Measurements from ENCODE around the gene SPATA31E1.

The SPATA31E1 gene

DNA sequence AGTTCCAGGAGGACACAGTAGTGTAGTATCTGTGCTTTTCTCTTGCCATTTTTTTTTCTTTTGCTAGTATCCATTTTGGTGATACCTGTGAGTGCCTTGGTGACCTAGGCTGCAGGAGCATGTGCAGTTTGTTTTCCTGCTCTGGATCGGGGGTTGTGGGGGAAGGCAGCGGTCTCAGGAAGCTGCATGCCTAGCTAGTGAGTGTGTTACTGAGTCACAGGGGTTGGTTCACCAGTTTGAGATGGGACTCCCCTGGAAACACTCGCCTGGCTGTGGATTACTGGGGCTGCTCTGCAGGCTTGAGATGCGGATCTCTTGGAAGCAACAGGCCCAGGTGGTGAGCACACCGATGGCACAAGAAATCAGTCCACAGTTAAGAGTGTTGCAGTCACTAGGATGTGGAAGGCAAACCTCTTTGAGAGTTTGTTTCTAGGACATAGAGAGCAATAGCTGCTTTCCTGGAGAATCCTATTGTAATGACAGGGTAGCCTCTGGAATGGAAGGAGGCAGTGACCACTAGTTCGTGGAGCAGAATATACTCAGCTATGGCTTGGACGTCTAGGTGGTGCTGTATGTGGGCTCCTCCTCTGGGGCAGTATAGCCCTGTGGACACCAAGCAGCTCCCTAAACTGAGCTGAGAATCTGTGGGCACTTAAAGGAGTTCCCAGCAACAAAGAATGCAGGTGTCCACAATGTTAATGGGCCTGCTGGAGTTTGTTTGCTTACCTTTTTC lies 20.0 kb upstream of the SPATA31E1 start:
- H3K27ac ChIP-seq = no peak overlapping the region
- DNase-seq (ENCODE audit: low read depth, low spot score) = peak; percentile 40

DNA sequence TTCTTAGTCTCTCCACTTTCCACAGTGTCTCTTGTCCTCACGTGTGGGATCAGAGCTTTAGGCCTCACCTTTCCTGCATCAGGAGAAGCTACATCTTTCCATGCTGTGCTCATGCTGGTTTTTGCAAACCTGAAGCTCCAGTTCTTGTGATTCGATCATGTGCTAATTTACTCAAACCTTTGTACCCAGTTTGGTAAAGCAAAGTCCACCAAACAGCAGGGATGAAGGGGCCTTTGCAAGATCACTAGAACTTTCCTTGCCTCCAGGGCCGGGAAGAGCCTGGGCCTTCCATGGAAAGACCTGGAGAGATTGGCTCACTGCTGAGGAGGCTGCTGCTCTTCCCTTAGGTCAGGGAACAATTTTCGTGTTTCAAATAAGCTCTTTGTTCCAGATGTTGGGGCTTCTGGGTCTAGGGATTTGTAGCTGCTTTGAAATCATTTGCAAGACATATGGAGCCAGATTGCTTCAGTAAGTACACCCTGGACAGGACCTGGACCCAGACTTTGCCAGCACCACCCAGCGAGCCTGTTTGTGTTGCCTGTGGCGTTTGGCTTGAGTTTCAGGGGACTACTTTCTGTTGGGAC lies 18.7 kb upstream of the SPATA31E1 start:
- DNase-seq (ENCODE audit: low read depth, low spot score) = no peak
- H3K27ac ChIP-seq = no peak overlapping the region

DNA sequence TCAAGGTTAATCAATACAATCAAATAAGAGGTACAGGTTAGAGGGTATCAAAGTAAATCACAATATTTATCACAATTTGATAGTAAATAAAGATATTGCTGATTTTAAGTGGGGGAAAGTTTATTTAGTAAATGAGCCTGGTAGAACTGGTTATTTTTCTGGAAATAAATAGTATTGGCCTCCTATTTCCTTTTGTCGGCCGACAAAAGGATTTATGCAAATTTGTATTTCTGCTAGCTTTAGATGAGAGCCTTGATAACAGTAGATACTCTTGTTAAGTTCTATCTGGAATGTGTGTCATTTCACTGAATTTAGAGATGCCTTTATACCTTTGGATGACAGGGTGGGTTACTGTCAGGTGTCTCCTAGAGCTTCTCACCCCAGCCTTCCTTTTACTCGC lies 17.8 kb upstream of the SPATA31E1 start:
- no peak for DNase-seq (ENCODE audit: low read depth, low spot score)
- no peak overlapping the region for H3K27ac ChIP-seq

DNA sequence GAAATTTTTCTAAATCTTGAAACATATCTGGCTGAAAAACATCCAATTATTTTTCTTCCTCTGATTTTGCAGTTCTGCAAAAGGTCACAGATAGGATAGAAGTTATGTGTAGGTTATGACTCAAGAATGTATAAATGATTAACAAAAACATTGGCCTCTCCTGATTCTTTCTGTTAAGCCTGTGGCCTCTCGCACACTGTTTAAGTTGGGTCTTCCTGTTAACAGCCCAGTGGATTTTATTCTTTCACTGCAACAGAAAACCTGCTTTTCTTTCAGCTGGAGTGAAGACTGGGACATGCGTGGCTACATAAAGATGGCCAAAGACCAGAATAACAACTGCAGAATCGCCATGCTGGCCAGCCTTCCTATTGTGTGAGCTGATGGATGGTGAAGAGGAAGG lies 17.1 kb upstream of the SPATA31E1 start:
- H3K27ac ChIP-seq = no peak overlapping the region
- DNase-seq (ENCODE audit: low read depth, low spot score) = no peak

DNA sequence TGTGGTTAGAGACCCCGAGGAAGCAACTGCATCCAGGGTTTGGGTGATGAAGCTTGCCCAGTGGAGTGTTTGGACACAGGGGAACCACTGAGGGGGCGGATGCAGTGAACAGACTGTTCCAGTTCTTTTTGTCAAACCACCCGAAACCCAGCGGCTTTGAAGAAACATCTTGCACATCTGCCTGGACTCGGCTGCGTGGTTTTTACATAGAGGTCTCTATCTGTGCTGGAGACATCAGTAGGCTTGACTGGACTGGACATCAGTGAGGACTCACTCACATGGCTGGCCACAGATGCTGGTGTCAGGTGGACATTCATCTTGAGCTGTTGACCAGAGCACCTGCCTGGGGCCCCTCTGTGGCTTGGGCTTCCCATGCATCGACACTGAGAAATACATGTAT lies 15.3 kb upstream of the SPATA31E1 start:
- H3K27ac ChIP-seq = no peak overlapping the region
- no peak for DNase-seq (ENCODE audit: low read depth, low spot score)

DNA sequence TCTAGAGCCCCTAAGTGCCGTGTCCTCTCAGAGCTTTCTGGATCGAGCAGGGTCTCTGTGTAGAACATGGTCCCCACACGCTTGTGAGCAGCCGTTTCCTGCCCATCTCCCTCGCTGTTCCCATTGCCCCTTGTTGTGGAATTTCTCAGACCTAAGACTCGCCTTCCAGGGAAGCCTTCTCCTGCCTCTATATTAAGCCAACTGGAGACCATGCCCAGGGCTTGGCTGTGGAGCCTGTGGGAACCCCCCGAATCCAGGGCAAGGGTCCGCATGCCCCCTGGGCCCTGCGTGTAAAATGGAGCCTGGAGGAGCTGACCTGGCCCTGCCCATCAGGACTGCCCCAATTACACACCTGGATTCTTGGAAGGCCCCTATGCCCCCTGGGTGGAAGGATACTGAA lies 14.5 kb upstream of the SPATA31E1 start:
- DNase-seq (ENCODE audit: low read depth, low spot score) = no peak
- no peak overlapping the region for H3K27ac ChIP-seq

DNA sequence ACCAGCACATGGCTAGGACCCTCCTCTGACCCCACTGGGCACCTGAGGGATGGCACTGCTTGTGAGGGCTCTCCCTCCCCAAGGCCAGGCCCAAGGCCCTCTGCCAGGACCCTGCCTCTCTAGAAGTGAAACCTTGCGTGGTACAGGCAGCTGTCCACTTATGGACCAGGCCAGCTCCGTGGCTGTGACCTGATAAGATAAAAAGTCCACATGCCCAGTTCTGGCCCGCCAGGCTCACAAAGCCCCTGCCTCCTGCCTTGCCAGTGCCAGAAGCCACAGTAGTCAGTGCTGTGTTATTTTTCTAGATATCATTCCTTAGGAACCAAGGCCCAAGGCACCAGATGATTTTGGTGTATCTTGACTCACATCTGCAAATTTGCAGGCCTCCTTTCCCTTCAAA lies 14.0 kb upstream of the SPATA31E1 start:
- no peak overlapping the region for H3K27ac ChIP-seq
- no peak for DNase-seq (ENCODE audit: low read depth, low spot score)

DNA sequence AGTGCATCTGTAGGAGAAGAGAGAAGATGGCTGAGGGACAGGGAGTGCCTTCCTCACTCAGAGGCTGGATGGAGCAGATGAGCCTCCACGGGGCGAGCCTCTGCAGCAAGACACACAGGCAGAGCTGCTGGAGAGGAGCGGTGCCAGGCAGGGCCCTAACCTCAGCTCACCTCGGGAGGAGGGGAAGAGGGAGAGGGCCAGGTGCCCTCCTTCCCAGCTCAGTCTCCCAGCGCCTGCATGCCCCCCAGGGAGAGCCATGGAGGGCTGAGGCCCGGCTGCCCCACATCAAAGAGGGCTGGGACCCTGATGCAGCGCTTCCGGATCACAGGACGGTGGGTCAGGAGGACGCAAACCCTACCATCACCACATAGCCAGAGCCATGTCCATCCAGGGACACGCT lies 13.6 kb upstream of the SPATA31E1 start:
- no peak for DNase-seq (ENCODE audit: low read depth, low spot score)
- no peak overlapping the region for H3K27ac ChIP-seq

DNA sequence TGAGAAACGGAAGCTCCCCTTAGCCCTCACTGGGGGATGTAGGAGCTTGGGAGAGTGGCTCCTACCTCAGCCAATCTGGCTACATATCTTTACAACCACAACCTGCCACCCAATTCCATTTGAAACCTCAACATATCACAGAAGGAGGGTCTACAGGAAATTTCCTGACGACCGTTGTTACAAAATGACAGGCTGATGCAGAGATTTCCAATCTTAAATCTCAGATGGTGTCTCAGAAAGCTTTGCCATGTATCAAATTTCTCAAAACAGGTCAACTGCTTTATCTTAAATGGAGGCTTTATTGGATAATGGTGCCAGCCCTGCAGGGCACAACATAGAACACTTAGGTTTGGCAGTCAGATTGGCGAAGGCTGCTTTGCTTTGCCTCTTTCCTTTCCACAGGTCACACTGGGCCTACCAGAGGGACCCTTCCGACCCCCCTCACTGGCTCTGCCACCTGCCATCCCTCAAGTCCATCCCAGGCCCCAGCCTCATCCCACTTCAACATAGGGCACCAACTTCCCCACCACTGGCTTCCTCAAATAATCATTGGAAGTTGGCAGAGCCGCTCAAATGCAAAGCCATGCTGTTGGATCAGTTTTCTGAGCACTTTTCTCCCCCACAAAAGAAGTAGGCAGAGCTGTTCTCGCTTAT lies 11.1 kb upstream of the SPATA31E1 start:
- no peak for DNase-seq (ENCODE audit: low read depth, low spot score)
- no peak overlapping the region for H3K27ac ChIP-seq

DNA sequence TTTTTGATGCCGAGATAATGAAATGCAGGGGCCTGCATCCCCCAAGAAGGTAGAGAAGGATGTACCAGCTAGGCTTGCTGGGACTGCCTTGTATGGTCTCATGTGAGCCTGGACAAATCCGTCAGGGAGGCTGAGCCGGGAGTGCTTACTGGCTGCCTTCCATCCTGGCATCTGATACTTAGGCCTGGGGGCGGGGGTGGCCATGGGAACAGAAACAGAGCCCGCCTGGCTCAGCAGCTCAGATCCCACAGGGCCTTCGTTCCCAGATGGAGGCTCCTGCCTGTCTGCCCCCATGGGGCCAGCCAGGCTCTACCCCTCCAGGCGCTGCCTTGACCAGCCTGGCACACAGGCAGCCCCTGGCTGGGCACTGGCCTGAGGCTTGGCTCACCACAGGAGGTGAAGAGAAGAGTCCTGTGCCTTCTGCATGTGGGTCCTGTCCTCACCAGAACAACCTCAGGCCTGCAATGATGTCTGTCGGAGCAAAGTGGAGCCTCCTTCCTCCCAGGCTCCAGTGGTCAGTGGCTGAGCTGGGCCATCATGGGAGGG lies 10.5 kb upstream of the SPATA31E1 start:
- no peak for DNase-seq (ENCODE audit: low read depth, low spot score)
- no peak overlapping the region for H3K27ac ChIP-seq

DNA sequence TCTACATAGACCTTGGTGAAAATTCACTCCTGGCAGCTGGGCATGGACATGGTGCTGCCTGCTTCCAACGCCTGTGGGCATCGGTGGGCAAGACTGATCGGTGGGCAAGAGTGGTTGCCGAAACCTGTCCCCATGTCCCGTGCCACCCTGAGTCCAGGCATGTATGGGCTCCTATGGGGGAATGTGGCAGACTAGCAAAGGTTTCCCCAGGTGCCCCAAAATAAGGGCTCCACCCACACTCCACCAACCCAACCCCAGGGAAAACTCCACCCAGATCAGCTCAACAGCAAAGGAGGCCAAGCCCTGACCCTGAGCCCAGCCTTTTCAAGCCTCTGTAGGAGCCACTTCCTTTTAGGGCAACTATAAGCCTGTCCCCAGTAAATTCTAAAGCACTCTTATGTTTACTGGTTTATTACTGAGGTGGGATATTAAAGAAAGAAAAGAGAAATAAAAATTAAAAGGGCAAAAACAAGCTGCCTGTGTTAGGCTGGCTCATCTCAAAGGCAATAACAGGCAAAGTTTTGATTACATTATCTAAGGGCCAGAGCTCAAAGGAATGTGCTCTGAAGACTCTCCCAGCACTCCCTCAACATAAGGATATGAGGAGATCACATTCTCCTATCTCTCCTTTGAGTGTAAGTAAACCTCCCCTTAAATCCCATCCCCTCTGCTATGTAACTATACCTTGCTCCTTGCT lies 8.9 kb upstream of the SPATA31E1 start:
- no peak for DNase-seq (ENCODE audit: low read depth, low spot score)
- H3K27ac ChIP-seq = no peak overlapping the region

DNA sequence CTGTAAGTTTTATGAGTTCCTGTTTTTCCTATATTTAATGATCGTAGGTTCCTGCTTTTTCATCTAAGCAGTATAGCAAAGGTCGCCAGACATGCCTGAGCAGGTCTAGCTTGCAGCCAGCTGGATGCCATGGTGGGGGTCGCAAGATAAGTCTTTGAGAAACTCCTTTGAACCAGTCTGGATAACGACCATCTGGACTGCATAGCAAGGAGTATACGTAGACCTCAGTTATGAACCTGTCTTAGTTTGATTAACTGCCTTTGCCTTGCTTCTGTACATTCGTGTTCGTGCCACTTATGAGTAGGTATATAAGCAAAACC lies 8.4 kb upstream of the SPATA31E1 start:
- no peak for DNase-seq (ENCODE audit: low read depth, low spot score)
- H3K27ac ChIP-seq = no peak overlapping the region

DNA sequence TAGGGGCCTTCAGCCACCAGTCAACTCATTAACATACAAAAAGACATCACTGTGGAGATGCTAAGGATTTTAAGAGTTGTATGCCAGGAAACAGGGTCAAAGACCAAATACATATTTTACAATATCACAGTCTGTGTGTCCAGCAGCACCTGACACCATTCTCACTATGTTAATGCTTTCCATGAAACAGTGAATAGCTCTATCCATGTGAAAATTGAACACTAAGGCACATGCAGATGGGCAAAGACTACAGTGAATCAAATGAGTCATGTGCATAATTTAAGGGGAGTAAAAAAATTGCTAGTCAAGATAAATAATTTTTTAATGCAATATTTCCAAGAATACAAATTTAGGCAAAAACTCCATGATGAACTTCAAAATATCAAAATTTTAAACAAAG lies 7.6 kb upstream of the SPATA31E1 start:
- DNase-seq (ENCODE audit: low read depth, low spot score) = no peak
- no peak overlapping the region for H3K27ac ChIP-seq

DNA sequence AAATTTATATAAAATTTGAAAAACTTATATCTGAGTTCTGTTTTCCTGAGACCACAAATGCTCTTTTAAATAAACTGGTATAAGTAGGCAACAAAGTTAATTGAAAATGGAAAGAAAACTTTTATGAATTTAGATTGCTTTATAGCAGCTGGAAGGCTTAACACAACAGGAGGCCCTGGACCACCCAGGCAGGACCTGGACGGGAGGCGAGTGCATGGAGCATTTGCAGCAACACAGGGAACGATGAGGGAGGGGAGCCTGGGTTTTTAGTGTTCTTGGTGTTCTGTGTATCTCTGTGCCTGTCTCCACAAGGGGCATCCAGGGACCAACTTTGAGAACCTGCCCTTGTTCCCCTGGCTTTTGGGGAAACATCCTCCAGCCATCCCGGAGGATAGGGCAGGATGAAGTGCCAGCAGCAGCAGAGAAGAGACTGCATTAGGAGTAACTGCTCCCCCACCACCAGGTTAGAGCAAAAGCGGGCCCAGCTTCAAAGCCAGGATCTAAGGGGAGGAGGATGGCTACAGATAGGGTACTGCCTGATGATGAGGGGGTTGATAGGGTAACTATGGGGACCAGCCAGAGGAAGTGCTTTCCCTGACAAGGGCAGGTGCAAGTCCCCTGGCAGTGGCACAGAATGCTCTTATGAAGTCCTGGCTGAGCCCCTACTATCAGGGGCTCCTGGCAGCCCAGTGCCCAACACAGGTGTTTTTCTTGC lies 6.7 kb upstream of the SPATA31E1 start:
- no peak for DNase-seq (ENCODE audit: low read depth, low spot score)
- no peak overlapping the region for H3K27ac ChIP-seq

DNA sequence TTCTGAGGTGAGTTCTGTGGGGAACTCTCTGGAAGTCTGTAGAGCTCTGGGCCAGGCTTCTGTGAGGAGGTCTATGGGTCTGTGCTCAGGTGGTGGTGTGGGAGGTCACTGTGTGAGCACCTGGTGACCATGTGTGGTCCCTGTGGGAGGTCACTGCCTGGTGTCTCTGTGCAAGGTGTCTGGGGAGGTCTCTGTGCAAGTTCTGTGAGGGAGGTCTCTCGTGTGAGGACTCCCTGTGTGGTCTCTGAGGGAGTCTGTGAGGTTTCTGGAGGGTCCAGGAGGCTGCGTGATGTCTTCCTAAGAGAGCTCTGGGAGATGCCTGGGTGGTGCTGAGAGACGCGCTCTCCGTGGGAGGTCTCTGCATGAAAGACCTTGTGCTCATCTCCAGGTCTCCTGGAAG lies 6.0 kb upstream of the SPATA31E1 start:
- H3K27ac ChIP-seq = no peak overlapping the region
- no peak for DNase-seq (ENCODE audit: low read depth, low spot score)

DNA sequence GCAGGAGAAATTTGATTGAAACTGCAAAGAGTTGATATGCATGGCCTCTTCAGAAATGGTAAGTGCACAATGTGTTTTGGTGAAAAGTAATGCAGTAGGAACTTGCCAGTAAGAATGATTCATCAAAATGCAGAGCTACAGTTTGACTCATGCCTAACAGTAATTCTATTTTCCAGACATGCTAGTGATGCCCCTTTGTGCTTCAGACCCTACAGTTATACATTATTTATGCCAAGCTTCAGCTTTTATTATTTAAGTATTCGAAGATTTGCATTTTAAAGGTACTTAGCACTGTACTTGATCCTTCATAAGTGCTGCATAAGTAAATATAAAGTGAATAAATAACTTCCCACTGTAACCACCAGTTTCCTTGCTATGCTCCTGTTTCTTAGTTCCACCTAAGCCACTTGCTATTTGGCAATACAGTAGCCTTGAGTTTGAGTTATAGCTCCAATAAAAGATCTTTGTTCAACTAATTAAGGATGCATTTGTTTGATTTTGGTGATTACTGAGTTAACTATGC lies 3.6 kb upstream of the SPATA31E1 start:
- H3K27ac ChIP-seq = no peak overlapping the region
- no peak for DNase-seq (ENCODE audit: low read depth, low spot score)

DNA sequence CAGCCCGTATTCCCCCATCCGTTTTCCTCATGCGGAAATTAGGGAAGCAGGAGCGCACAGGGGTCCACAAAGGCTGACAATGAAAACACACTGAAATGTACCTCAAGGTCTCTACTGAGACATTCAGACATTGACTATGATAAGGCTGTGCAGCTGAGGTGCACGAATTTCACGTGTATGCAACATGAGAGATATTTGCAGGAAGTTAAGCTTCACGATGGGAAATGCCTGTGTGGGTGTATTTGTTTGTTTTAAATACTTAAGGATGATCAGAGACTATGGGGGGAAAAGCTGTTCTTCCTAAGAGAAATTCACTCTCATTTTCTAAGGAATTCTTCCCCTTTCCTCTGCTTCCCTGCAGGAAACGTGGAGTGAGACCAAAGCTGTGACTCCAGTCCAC lies 2.6 kb upstream of the SPATA31E1 start:
- DNase-seq (ENCODE audit: low read depth, low spot score) = no peak
- H3K27ac ChIP-seq = no peak overlapping the region

DNA sequence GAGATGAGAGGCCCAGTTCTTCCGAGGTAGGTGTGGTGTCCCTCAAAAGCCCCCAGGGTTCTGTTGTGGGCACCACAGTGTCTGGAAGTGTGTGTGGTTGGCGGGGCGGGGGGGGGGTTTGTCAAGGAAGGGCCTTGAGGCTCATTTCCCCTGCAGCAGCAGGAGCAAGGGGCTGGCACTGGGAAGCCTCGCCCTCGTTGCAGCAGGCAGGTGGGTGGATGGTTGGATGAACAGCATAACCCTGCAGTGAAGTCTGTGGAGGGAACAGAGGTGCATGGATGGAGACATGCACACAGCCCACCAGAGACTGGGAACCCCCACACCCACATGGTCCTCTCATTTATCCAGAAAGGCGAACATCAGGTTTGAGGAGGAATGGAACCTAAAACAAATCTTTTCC lies 2.0 kb upstream of the SPATA31E1 start:
- DNase-seq (ENCODE audit: low read depth, low spot score) = no peak
- H3K27ac ChIP-seq = no peak overlapping the region

DNA sequence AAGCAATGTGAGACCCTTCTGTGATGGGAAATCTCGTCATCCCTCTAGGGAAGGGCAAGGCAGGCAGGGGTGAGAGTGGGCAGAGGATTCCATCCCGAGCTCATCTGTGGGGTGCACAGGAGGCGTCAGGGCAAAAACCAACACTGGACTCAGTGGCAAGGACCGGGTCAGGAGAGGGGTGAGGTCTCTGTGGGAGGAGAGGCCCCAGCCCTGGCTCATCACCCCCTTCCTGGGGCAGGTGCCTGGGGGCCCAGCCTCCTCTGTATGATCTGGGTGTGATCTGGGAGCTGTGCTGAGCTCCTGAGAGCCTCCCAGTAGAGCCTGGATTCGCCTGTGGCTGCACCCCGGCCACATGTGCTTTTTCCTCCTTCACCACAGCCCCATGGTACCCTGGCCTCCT lies 597 bp downstream of the SPATA31E1 start:
- no peak overlapping the region for H3K27ac ChIP-seq
- no peak for DNase-seq (ENCODE audit: low read depth, low spot score)

DNA sequence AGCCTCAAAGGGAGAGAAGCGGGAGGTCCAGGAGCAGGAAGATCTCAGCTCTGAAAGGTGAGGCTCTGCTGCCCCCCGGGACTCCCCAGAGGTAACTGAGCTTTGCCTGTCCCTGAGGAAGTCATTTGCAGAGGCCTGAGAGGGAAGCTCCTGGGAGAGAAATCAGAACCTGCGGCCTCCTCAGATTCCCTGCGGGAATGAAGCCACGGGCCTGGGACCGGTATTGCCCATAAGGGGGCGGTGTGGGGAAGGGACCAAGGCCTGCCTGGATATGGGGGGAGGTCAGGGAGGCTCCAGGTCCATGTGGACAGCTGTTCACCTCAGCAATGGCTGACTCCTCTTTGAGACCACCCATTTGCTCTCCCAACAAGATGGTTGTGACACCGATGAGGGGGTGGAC lies 1.3 kb downstream of the SPATA31E1 start:
- DNase-seq (ENCODE audit: low read depth, low spot score) = no peak
- no peak overlapping the region for H3K27ac ChIP-seq

Data from epithelial cell of prostate (primary cell).